Liver (tissue), 9 donors: Measurements from ENCODE around the gene APP. TPM values are rescaled to one million over a fixed set of nuclear protein-coding genes. Genes with fewer than 3 reads are reported as not detected.
A peak's percentile ranks its signal among the peaks of the same experiment; 100 is the strongest.

ENCODE experiments used
- DNase-seq: peaks from one replicate; pipeline ENCODE4 v3.0.0-alpha.2; 2017; ENCODE audit warnings: low spot score
- H3K27ac ChIP-seq, 2 donors: one replicate each; pipeline ENCODE4 v1.7.0; 2013; ENCODE audit warnings: inconsistent platforms in 2 of 2, low read length in 2 of 2, control low read depth in 1 of 2, low read depth in 1 of 2, mild to moderate bottlenecking in 1 of 2
- H3K27me3 ChIP-seq, 4 donors: one replicate each; pipeline versions ENCODE4 v1.6.1 to v1.7.0; 2013; ENCODE audit warnings: low read length in 3 of 4, inconsistent platforms in 1 of 4, mild to moderate bottlenecking in 1 of 4, moderate library complexity in 1 of 4; ENCODE audit not compliant: control insufficient read depth in 4 of 4, insufficient read depth in 4 of 4
- H3K36me3 ChIP-seq, 4 donors: one replicate each; pipeline versions ENCODE4 v1.6.1 to v1.7.0; 2013; ENCODE audit warnings: low read length in 3 of 4, mild to moderate bottlenecking in 3 of 4, low read depth in 1 of 4, moderate library complexity in 1 of 4; ENCODE audit not compliant: control insufficient read depth in 4 of 4, insufficient read depth in 3 of 4
- H3K4me1 ChIP-seq, 4 donors: one replicate each; pipeline versions ENCODE4 v1.6.1 to v1.7.0; 2013; ENCODE audit warnings: low read length in 3 of 4, mild to moderate bottlenecking in 3 of 4, moderate library complexity in 1 of 4; ENCODE audit not compliant: control insufficient read depth in 4 of 4, insufficient read depth in 4 of 4
- H3K4me3 ChIP-seq, 3 donors: one replicate each; pipeline versions ENCODE4 v1.6.1 to v1.7.0; 2013; ENCODE audit warnings: low read length in 3 of 3, control low read depth in 1 of 3, low read depth in 1 of 3, mild to moderate bottlenecking in 1 of 3
- H3K9ac ChIP-seq, 2 donors: one replicate each; pipeline ENCODE4 v1.7.0; 2013; ENCODE audit warnings: low read length in 2 of 2, mild to moderate bottlenecking in 2 of 2, moderate library complexity in 2 of 2, control low read depth in 1 of 2, low read depth in 1 of 2
- H3K9me3 ChIP-seq, 4 donors: one replicate each; pipeline versions ENCODE4 v1.6.1 to v1.7.0; 2013; ENCODE audit warnings: low read length in 3 of 4; ENCODE audit not compliant: control insufficient read depth in 4 of 4
- EGR1 ChIP-seq, 2 donors: IDR thresholded peaks; 2 replicates each; pipeline ENCODE4 v1.6.1; 2016 to 2018; ENCODE audit warnings: antibody characterized with exemption in 2 of 2, low read depth in 2 of 2
- FOXA1 ChIP-seq: IDR thresholded peaks from 2 replicates; pipeline ENCODE4 v1.6.1; 2016; ENCODE audit warnings: antibody characterized with exemption
- HNF4A ChIP-seq, 2 donors: conservative IDR thresholded peaks; 2 replicates each; pipeline ENCODE4 v1.6.1; 2016; ENCODE audit warnings: antibody characterized with exemption in 2 of 2, mild to moderate bottlenecking in 2 of 2
- HNF4G ChIP-seq: IDR thresholded peaks from 2 replicates; pipeline ENCODE4 v1.6.1; 2016; ENCODE audit warnings: antibody characterized with exemption
- JUND ChIP-seq, 2 donors: IDR thresholded peaks; 2 replicates each; pipeline ENCODE4 v1.6.1; 2016; ENCODE audit warnings: antibody characterized with exemption in 2 of 2
- NR2F2 ChIP-seq: IDR thresholded peaks from 2 replicates; pipeline ENCODE4 v1.6.1; 2016; ENCODE audit warnings: antibody characterized with exemption
- RAD21 ChIP-seq, 2 donors: IDR thresholded peaks; 2 replicates each; pipeline ENCODE4 v1.6.1; 2016; ENCODE audit warnings: antibody characterized with exemption in 2 of 2, mild to moderate bottlenecking in 2 of 2
- RXRA ChIP-seq, 2 donors: IDR thresholded peaks; 2 replicates each; pipeline ENCODE4 v1.6.1; 2017 to 2018; ENCODE audit warnings: antibody characterized with exemption in 2 of 2, mild to moderate bottlenecking in 1 of 2
- SP1 ChIP-seq: IDR thresholded peaks from 2 replicates; pipeline ENCODE4 v1.6.1; 2018; ENCODE audit warnings: antibody characterized with exemption, mild to moderate bottlenecking
- TAF1 ChIP-seq: conservative IDR thresholded peaks from 2 replicates; pipeline ENCODE4 v1.6.1; 2016; ENCODE audit warnings: antibody characterized with exemption, mild to moderate bottlenecking
- YY1 ChIP-seq: IDR thresholded peaks from 2 replicates; pipeline ENCODE4 v1.6.1; 2016; ENCODE audit warnings: antibody characterized with exemption, mild to moderate bottlenecking
- ZBTB33 ChIP-seq: IDR thresholded peaks from 2 replicates; pipeline ENCODE4 v1.6.1; 2016; ENCODE audit warnings: antibody characterized with exemption
- WGBS: extraction: QIAGEN DNeasy Blood & Tissue Kit; methylation state at CpG from one replicate; pipeline ENCODE4 v1.1.7; 2013; 5-methylcytosine and 5-hydroxymethylcytosine counted together
- polyA plus RNA-seq, 2 donors: library from polyadenylated mRNA; stranded (reverse) in 1 of 2; unstranded in 1 of 2; fragments of 200-250 nt in 1 of 2; fragments of >200 nt in 1 of 2; fragmentation: Nextera tagmentation in 1 of 2; extraction: Ambion mirVana in 1 of 2; gene quantifications; one replicate each; pipeline versions ENCODE4 v1.2.1 to v1.2.3, GENCODE V29; 2013 to 2015
- total RNA-seq, 2 donors: library from RNA; depleted of rRNA; stranded (reverse); fragments of >200 nt; gene quantifications; one replicate each; pipeline ENCODE4 v1.2.3, GENCODE V29; 2014
- TF ChIP-seq, protein P1 (sequence below): IDR thresholded peaks from 2 replicates; pipeline ENCODE4 v1.6.1; 2016; ENCODE audit warnings: antibody characterized with exemption
- TF ChIP-seq, protein P2 (sequence below): IDR thresholded peaks from 2 replicates; pipeline ENCODE4 v1.6.1; 2016; ENCODE audit warnings: antibody characterized with exemption
- TF ChIP-seq, protein P3 (sequence below): IDR thresholded peaks from 2 replicates; pipeline ENCODE4 v1.6.1; 2016; ENCODE audit warnings: antibody characterized with exemption, mild to moderate bottlenecking
- TF ChIP-seq, protein P4 (sequence below): fragments of 150-350 bp; IDR thresholded peaks from 2 replicates; pipeline ENCODE4 v1.5.1; 2017; ENCODE audit warnings: improper control_type of control experiment, low read depth, low read length; ENCODE audit not compliant: missing input control
- donor health status: healthy.
- donor health status: healthy.
- donor health status: healthy.
- donor health status: healthy.
- donor health status: healthy.

The APP gene
- total and polyA plus RNA-seq, 4 donors: 24.9 to 201 (median 111) TPM

DNA sequence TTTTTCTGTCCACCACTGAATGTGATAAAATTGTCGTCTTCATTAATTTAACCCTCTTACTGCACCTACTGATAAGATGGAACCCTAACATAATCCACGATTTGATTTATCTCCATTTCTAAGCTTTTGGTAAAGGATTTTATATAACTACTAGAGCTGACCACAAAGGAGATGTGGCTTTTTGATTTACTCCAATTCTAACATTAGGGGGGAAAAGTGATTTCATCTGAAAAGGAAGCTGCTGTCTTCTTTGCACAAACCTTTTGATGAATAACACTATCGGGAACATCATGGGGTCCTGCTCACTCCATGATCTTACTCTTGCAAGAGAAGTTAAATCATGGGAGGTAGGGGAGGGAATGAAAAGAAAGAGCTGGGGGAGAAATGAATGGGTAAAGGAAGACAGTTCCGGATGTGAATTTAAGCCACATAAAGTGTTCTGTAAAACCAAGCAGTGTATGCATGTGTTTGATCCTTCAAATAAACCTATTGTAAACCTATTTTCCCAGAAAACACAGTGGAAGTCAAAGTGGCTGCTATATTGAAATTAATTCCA, 274.0 kb downstream of the APP start:
- H3K36me3 ChIP-seq: peaks cover 0 to 6% (median 3%) of the 10 kb centered on the region in 4 donors
- DNase-seq: no peak
- H3K27me3 ChIP-seq: no peaks in the 10 kb centered on the region
- WGBS: 76% methylated on average over 4 of the region's 4 CpGs
- no peaks in the 10 kb centered on the region for H3K4me1 ChIP-seq
- H3K4me3 ChIP-seq: no peak overlapping the region
- H3K9me3 ChIP-seq: no peaks in the 10 kb centered on the region
- H3K27ac ChIP-seq: peak overlapping the region in 1 of 2 donors; percentile 19
- H3K9ac ChIP-seq: no peak overlapping the region
- TF ChIP-seq YY1: no peak
- TF ChIP-seq ZBTB33: no peak
- TF ChIP-seq, protein P1, sequence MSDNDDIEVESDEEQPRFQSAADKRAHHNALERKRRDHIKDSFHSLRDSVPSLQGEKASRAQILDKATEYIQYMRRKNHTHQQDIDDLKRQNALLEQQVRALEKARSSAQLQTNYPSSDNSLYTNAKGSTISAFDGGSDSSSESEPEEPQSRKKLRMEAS: no peak
- TF ChIP-seq HNF4G: no peak
- TF ChIP-seq, protein P2, sequence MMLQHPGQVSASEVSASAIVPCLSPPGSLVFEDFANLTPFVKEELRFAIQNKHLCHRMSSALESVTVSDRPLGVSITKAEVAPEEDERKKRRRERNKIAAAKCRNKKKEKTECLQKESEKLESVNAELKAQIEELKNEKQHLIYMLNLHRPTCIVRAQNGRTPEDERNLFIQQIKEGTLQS: no peak
- TF ChIP-seq, protein P3, sequence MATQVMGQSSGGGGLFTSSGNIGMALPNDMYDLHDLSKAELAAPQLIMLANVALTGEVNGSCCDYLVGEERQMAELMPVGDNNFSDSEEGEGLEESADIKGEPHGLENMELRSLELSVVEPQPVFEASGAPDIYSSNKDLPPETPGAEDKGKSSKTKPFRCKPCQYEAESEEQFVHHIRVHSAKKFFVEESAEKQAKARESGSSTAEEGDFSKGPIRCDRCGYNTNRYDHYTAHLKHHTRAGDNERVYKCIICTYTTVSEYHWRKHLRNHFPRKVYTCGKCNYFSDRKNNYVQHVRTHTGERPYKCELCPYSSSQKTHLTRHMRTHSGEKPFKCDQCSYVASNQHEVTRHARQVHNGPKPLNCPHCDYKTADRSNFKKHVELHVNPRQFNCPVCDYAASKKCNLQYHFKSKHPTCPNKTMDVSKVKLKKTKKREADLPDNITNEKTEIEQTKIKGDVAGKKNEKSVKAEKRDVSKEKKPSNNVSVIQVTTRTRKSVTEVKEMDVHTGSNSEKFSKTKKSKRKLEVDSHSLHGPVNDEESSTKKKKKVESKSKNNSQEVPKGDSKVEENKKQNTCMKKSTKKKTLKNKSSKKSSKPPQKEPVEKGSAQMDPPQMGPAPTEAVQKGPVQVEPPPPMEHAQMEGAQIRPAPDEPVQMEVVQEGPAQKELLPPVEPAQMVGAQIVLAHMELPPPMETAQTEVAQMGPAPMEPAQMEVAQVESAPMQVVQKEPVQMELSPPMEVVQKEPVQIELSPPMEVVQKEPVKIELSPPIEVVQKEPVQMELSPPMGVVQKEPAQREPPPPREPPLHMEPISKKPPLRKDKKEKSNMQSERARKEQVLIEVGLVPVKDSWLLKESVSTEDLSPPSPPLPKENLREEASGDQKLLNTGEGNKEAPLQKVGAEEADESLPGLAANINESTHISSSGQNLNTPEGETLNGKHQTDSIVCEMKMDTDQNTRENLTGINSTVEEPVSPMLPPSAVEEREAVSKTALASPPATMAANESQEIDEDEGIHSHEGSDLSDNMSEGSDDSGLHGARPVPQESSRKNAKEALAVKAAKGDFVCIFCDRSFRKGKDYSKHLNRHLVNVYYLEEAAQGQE: no peak
- no peak for TF ChIP-seq RXRA (IDR thresholded peaks at IDR 0.05)
- no peak for TF ChIP-seq SP1
- TF ChIP-seq JUND (IDR thresholded peaks at IDR 0.05): no peak
- no peak for TF ChIP-seq TAF1
- TF ChIP-seq FOXA1: no peak

- Histone ChIP-seq H3K9ac (no peak overlapping the region), H3K27ac (no peak overlapping the region), H3K9me3 (no peaks in the 10 kb centered on the region), H3K36me3 (peaks cover 0 to 12% (median 4%) of the 10 kb centered on the region in 4 donors), H3K4me1 (no peaks in the 10 kb centered on the region), H3K27me3 (no peaks in the 10 kb centered on the region), H3K4me3 (no peak overlapping the region)
- no peak for TF ChIP-seq EGR1 (IDR thresholded peaks at IDR 0.05; ENCODE audit: low read depth in 2 of 2)
- TF ChIP-seq, protein P1: peak; percentile 8
- TF ChIP-seq HNF4A (conservative IDR thresholded peaks at IDR 0.05): no peak
- TF ChIP-seq, protein P4, sequence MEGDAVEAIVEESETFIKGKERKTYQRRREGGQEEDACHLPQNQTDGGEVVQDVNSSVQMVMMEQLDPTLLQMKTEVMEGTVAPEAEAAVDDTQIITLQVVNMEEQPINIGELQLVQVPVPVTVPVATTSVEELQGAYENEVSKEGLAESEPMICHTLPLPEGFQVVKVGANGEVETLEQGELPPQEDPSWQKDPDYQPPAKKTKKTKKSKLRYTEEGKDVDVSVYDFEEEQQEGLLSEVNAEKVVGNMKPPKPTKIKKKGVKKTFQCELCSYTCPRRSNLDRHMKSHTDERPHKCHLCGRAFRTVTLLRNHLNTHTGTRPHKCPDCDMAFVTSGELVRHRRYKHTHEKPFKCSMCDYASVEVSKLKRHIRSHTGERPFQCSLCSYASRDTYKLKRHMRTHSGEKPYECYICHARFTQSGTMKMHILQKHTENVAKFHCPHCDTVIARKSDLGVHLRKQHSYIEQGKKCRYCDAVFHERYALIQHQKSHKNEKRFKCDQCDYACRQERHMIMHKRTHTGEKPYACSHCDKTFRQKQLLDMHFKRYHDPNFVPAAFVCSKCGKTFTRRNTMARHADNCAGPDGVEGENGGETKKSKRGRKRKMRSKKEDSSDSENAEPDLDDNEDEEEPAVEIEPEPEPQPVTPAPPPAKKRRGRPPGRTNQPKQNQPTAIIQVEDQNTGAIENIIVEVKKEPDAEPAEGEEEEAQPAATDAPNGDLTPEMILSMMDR: peak; percentile 43
- TF ChIP-seq NR2F2: no peak
- TF ChIP-seq TAF1: no peak
- no peak for TF ChIP-seq RXRA (IDR thresholded peaks at IDR 0.05)
- TF ChIP-seq YY1: no peak
- TF ChIP-seq RAD21 (IDR thresholded peaks at IDR 0.05): peak; percentile 85 to 87
- TF ChIP-seq FOXA1: no peak
- DNase-seq: no peak
- whole genome bisulfite sequencing: 45% methylated on average over 6 of the region's 6 CpGs
Measured at GRCh38 chr21:25895565-25896205, 274.9 kb downstream of the APP start.
